CD8-positive, alpha-beta memory T cell (primary cell): ENCODE results near the gene RASSF5. TPM values are rescaled to one million over a fixed set of nuclear protein-coding genes. Genes with fewer than 3 reads are reported as not detected.

Source experiments
- CTCF ChIA-PET: fragments of 350-600 bp; sonication (Branson Sonifier 250); formaldehyde crosslinking; loops from one replicate; lab custom pipeline; 2021; ENCODE audit warnings: antibody characterized with exemption; lab: Charles Lee
- POLR2A ChIA-PET: fragments of 350-600 bp; sonication (Branson Sonifier 250); formaldehyde crosslinking; loops from one replicate; lab custom pipeline; 2021; ENCODE audit warnings: antibody characterized with exemption; lab: Charles Lee
- DNase-seq, 5 donors: peaks; one replicate each; pipeline versions ENCODE4 v3.0.0 to v3.0.0-alpha.2; 2020 to 2022; ENCODE audit warnings: mixed read lengths in 1 of 5
- H3K27ac ChIP-seq: one replicate; pipeline ENCODE4 v1.7.0; 2013; ENCODE audit warnings: low read depth, mild to moderate bottlenecking, low read length, moderate library complexity
- H3K27me3 ChIP-seq: 2 replicates; pipeline ENCODE4 v1.7.0; 2013; ENCODE audit warnings: low read length, mild to moderate bottlenecking; ENCODE audit not compliant: insufficient read depth, poor library complexity, severe bottlenecking
- H3K36me3 ChIP-seq: 2 replicates; pipeline ENCODE4 v1.7.0; 2013; ENCODE audit warnings: mild to moderate bottlenecking, low read length, moderate library complexity; ENCODE audit not compliant: insufficient read depth
- H3K4me1 ChIP-seq: 2 replicates; pipeline ENCODE4 v1.7.0; 2013; ENCODE audit warnings: mild to moderate bottlenecking, low read length, moderate library complexity; ENCODE audit not compliant: insufficient read depth
- H3K4me3 ChIP-seq: 2 replicates; pipeline ENCODE4 v1.7.0; 2013; ENCODE audit warnings: mild to moderate bottlenecking, low read length
- H3K9me3 ChIP-seq: 2 replicates; pipeline ENCODE4 v1.7.0; 2013; ENCODE audit warnings: mild to moderate bottlenecking, low read length
- H3K27ac Mint-ChIP-seq, 8 donors: one replicate each; pipeline ENCODE4 v1.8.0; 2020 to 2021; ENCODE audit warnings: mixed read lengths in 8 of 8, mild to moderate bottlenecking in 6 of 8, inconsistent platforms in 3 of 8, moderate library complexity in 3 of 8
- H3K27me3 Mint-ChIP-seq, 2 donors: one replicate each; pipeline ENCODE4 v1.8.0; 2020 to 2021; ENCODE audit warnings: mixed read lengths in 2 of 2, mild to moderate bottlenecking in 1 of 2, moderate library complexity in 1 of 2
- H3K36me3 Mint-ChIP-seq, 3 donors: one replicate each; pipeline ENCODE4 v1.8.0; 2020 to 2021; ENCODE audit warnings: mixed read lengths in 3 of 3, inconsistent platforms in 1 of 3, mild to moderate bottlenecking in 1 of 3
- H3K4me1 Mint-ChIP-seq, 3 donors: one replicate each; pipeline ENCODE4 v1.8.0; 2020 to 2021; ENCODE audit warnings: mixed read lengths in 3 of 3, inconsistent platforms in 1 of 3, mild to moderate bottlenecking in 1 of 3
- H3K4me3 Mint-ChIP-seq, 7 donors: one replicate each; pipeline ENCODE4 v1.8.0; 2020 to 2021; ENCODE audit warnings: mixed read lengths in 7 of 7, mild to moderate bottlenecking in 6 of 7, moderate library complexity in 4 of 7, inconsistent platforms in 2 of 7
- H3K9me3 Mint-ChIP-seq, 5 donors: one replicate each; pipeline ENCODE4 v1.8.0; 2020 to 2022; ENCODE audit warnings: mixed read lengths in 5 of 5, mild to moderate bottlenecking in 3 of 5, moderate library complexity in 2 of 5, inconsistent platforms in 1 of 5
- polyA plus RNA-seq: library from polyadenylated mRNA; unstranded; fragments of 300-500 nt; fragmentation: Illumina TruSeq; gene quantifications from one replicate; pipeline ENCODE4 v1.2.3, GENCODE V29; 2021
- total RNA-seq, 2 experiments: library from RNA; stranded (reverse); gene quantifications; one replicate each; pipeline ENCODE4 v1.2.3, GENCODE V29; 2021

The RASSF5 gene
- total and polyA plus RNA-seq, 3 experiments from 2014 or later: 163 to 329 (median 165) TPM

- H3K4me1 ChIP-seq: peaks cover 67% of the 10 kb centered on the region
- Mint-ChIP-seq H3K4me1 (peaks cover 69 to 86% (median 74%) of the 10 kb centered on the region in 3 donors), H3K36me3 (peaks cover 0 to 50% (median 4%) of the 10 kb centered on the region in 3 donors), H3K9me3 (no peaks in the 10 kb centered on the region), H3K4me3 (peak overlapping the region; percentile 89 to 97 (median 93)), H3K27ac (peak overlapping the region; percentile 77 to 97 (median 92)), H3K27me3 (no peaks in the 10 kb centered on the region)
- ChIA-PET CTCF (interaction anchor here (0.9 to 3.6 kb wide), 14 partner anchors 9 to 193 kb away, joined by 3 to 50 read pairs (median 7); partner anchors contain the start of genes DYRK3, EIF2D and RASSF5), POLR2A (interaction anchor here (0.6 to 2.0 kb wide), 9 partner anchors 9 to 386 kb away, joined by 3 to 11 read pairs (median 3); partner anchors contain the start of genes EIF2D and RASSF5)
- peaks cover 18% of the 10 kb centered on the region for H3K36me3 ChIP-seq
- DNase-seq: peak in 4 of 5 donors; percentile 27 to 71 (median 48)
- H3K9me3 ChIP-seq: no peaks in the 10 kb centered on the region
- H3K27me3 ChIP-seq: no peaks in the 10 kb centered on the region
- H3K4me3 ChIP-seq: peak overlapping the region; percentile 96
- H3K27ac ChIP-seq: peak overlapping the region; percentile 76
Measured at GRCh38 chr1:206470692-206471414, 36.5 kb upstream of the RASSF5 start.

- peaks cover 18% of the 10 kb centered on the region for H3K36me3 ChIP-seq
- ChIA-PET CTCF (interaction anchor here (1.1 to 3.6 kb wide), 8 partner anchors 8 to 159 kb away, joined by 3 to 50 read pairs (median 10); partner anchors contain the start of gene EIF2D), POLR2A (interaction anchor here (1.8 to 2.0 kb wide), 2 partner anchors 109 to 141 kb away, joined by 4 to 11 read pairs; partner anchors contain the start of gene EIF2D)
- DNase-seq: no peak
- peak overlapping the region; percentile 77 to 97 (median 92) for H3K27ac Mint-ChIP-seq
- peak overlapping the region; percentile 96 for H3K4me3 ChIP-seq
- H3K27me3 ChIP-seq: no peaks in the 10 kb centered on the region
- no peaks in the 10 kb centered on the region for H3K9me3 ChIP-seq
- peaks cover 0 to 55% (median 5%) of the 10 kb centered on the region in 3 donors for H3K36me3 Mint-ChIP-seq
- peak overlapping the region; percentile 89 to 97 (median 93) for H3K4me3 Mint-ChIP-seq
- H3K27ac ChIP-seq: peak overlapping the region; percentile 76
- H3K4me1 Mint-ChIP-seq: peaks cover 65 to 82% (median 68%) of the 10 kb centered on the region in 3 donors
- no peaks in the 10 kb centered on the region for H3K27me3 Mint-ChIP-seq
- H3K4me1 ChIP-seq: peaks cover 61% of the 10 kb centered on the region
- H3K9me3 Mint-ChIP-seq: no peaks in the 10 kb centered on the region
Measured at GRCh38 chr1:206471415-206471801, 35.9 kb upstream of the RASSF5 start.

GRCh38 chr1:206472024-206472423, 35.3 kb upstream of the RASSF5 start:
- H3K4me3 Mint-ChIP-seq: peak overlapping the region; percentile 89 to 97 (median 93)
- H3K36me3 Mint-ChIP-seq: peaks cover 0 to 61% (median 7%) of the 10 kb centered on the region in 3 donors
- H3K27me3 Mint-ChIP-seq: no peaks in the 10 kb centered on the region
- ChIA-PET POLR2A (no interaction called here), CTCF (interaction anchor here (1.3 to 3.6 kb wide), 5 partner anchors 7 to 159 kb away, joined by 3 to 50 read pairs (median 19); no protein-coding TSS in a partner anchor)
- H3K36me3 ChIP-seq: peaks cover 21% of the 10 kb centered on the region
- peaks cover 55% of the 10 kb centered on the region for H3K4me1 ChIP-seq
- peak overlapping the region; percentile 96 for H3K4me3 ChIP-seq
- no peaks in the 10 kb centered on the region for H3K27me3 ChIP-seq
- peaks cover 60 to 78% (median 62%) of the 10 kb centered on the region in 3 donors for H3K4me1 Mint-ChIP-seq
- no peaks in the 10 kb centered on the region for H3K9me3 Mint-ChIP-seq
- no peak for DNase-seq
- H3K9me3 ChIP-seq: no peaks in the 10 kb centered on the region
- no peak overlapping the region for H3K27ac ChIP-seq
- H3K27ac Mint-ChIP-seq: peak overlapping the region; percentile 77 to 96 (median 92)

- Histone ChIP-seq H3K4me3 (no peak overlapping the region), H3K9me3 (no peaks in the 10 kb centered on the region), H3K4me1 (peaks cover 51% of the 10 kb centered on the region), H3K36me3 (peaks cover 25% of the 10 kb centered on the region), H3K27me3 (no peaks in the 10 kb centered on the region), H3K27ac (no peak overlapping the region)
- Mint-ChIP-seq H3K27ac (peak overlapping the region; percentile 77 to 95 (median 92)), H3K36me3 (peaks cover 0 to 66% (median 7%) of the 10 kb centered on the region in 3 donors), H3K4me1 (peaks cover 55 to 76% (median 58%) of the 10 kb centered on the region in 3 donors), H3K9me3 (no peaks in the 10 kb centered on the region), H3K4me3 (peak overlapping the region; percentile 85 to 95 (median 91)), H3K27me3 (no peaks in the 10 kb centered on the region)
- POLR2A ChIA-PET: no interaction called here
- CTCF ChIA-PET: interaction anchor here (1.3 to 3.6 kb wide), 4 partner anchors 7 to 79 kb away, joined by 4 to 50 read pairs (median 28); no protein-coding TSS in a partner anchor
- no peak for DNase-seq
Measured at GRCh38 chr1:206472454-206472853, 34.9 kb upstream of the RASSF5 start.

GRCh38 chr1:206472886-206473285, 34.4 kb upstream of the RASSF5 start:
- POLR2A ChIA-PET: no interaction called here
- Histone ChIP-seq H3K9me3 (no peaks in the 10 kb centered on the region), H3K27me3 (no peaks in the 10 kb centered on the region), H3K4me1 (peaks cover 47% of the 10 kb centered on the region), H3K4me3 (no peak overlapping the region), H3K36me3 (peaks cover 25% of the 10 kb centered on the region), H3K27ac (no peak overlapping the region)
- peak overlapping the region; percentile 77 to 95 (median 92) for H3K27ac Mint-ChIP-seq
- CTCF ChIA-PET: interaction anchor here (1.1 kb wide), 1 partner anchor 191 kb away, joined by 4 read pairs; no protein-coding TSS in a partner anchor
- peaks cover 51 to 72% (median 53%) of the 10 kb centered on the region in 3 donors for H3K4me1 Mint-ChIP-seq
- peak overlapping the region; percentile 85 to 95 (median 91) for H3K4me3 Mint-ChIP-seq
- no peak for DNase-seq
- H3K9me3 Mint-ChIP-seq: no peaks in the 10 kb centered on the region
- H3K36me3 Mint-ChIP-seq: peaks cover 0 to 69% (median 7%) of the 10 kb centered on the region in 3 donors
- H3K27me3 Mint-ChIP-seq: no peaks in the 10 kb centered on the region

- POLR2A ChIA-PET: no interaction called here
- Mint-ChIP-seq H3K9me3 (no peaks in the 10 kb centered on the region), H3K4me3 (no peak overlapping the region), H3K27ac (peak overlapping the region in 2 of 8 donors; percentile 3 to 70), H3K4me1 (peaks cover 31 to 54% (median 33%) of the 10 kb centered on the region in 3 donors), H3K36me3 (peaks cover 4 to 88% (median 13%) of the 10 kb centered on the region in 3 donors), H3K27me3 (no peaks in the 10 kb centered on the region)
- Histone ChIP-seq H3K4me3 (no peak overlapping the region), H3K27me3 (no peaks in the 10 kb centered on the region), H3K9me3 (no peaks in the 10 kb centered on the region), H3K36me3 (peaks cover 40% of the 10 kb centered on the region), H3K4me1 (peaks cover 23% of the 10 kb centered on the region), H3K27ac (no peak overlapping the region)
- CTCF ChIA-PET: interaction anchor here (8.4 kb wide), 1 partner anchor 14 kb away, joined by 95 read pairs; no protein-coding TSS in a partner anchor
- DNase-seq: no peak
Measured at GRCh38 chr1:206476058-206476457, 31.3 kb upstream of the RASSF5 start.

- no peak overlapping the region for H3K27ac ChIP-seq
- no peaks in the 10 kb centered on the region for H3K27me3 ChIP-seq
- Mint-ChIP-seq H3K4me1 (peaks cover 26 to 49% (median 29%) of the 10 kb centered on the region in 3 donors), H3K27ac (peak overlapping the region in 2 of 8 donors; percentile 44 to 68), H3K9me3 (no peaks in the 10 kb centered on the region), H3K4me3 (peak overlapping the region in 1 of 7 donors; percentile 9), H3K27me3 (no peaks in the 10 kb centered on the region), H3K36me3 (peaks cover 4 to 88% (median 13%) of the 10 kb centered on the region in 3 donors)
- no peaks in the 10 kb centered on the region for H3K9me3 ChIP-seq
- peaks cover 18% of the 10 kb centered on the region for H3K4me1 ChIP-seq
- H3K36me3 ChIP-seq: peaks cover 40% of the 10 kb centered on the region
- no peak for DNase-seq
- no peak overlapping the region for H3K4me3 ChIP-seq
- ChIA-PET POLR2A (no interaction called here), CTCF (interaction anchor here (1.3 to 8.4 kb wide), 5 partner anchors 13 to 186 kb away, joined by 3 to 95 read pairs (median 6); no protein-coding TSS in a partner anchor)
Measured at GRCh38 chr1:206476591-206476990, 30.7 kb upstream of the RASSF5 start.
